ENCODE results near the gene TRIM8. TPM values are rescaled to one million over a fixed set of nuclear protein-coding genes. Genes with fewer than 3 reads are reported as not detected.

Gene TRIM8
- total and polyA plus RNA-seq, 2 of the 4 experiments (the other 2 are of a cell fraction) = 25.5 to 126 TPM

- peak overlapping the region; percentile 78 for H3K14ac ChIP-seq (replicated peaks; ENCODE audit: low read depth, low read length)
- no TSS peak for BruUV-seq (replicated peaks)
- intact Hi-C loops (cut with micrococcal nuclease) = loop anchor here (2.0 kb wide), 2 partner anchors 31 to 35 kb away; no protein-coding TSS in a partner anchor
- peaks cover 9 to 53% of the 10 kb centered on the region in 2 experiments; a peak in 3 of 4 replicates for H3K79me1 ChIP-seq (ENCODE audit: low read depth in 1 of 2, low read length in 2 of 2)
- H2AK5ac ChIP-seq (ENCODE audit: low read depth, low read length) = peak overlapping the region; percentile 83
- peaks cover 49% of the 10 kb centered on the region for H3K4me1 ChIP-seq (ENCODE audit: control insufficient read depth, insufficient read depth, low read length)
- H3K36me3 ChIP-seq (ENCODE audit: control insufficient read depth, insufficient read depth, low read length) = peaks cover 9% of the 10 kb centered on the region; the same call in 1 of the 2 replicates
- ChIA-PET POLR2A (ENCODE audit: unreplicated experiment) (no interaction called here), CTCF (interaction anchor here (0.7 to 2.9 kb wide), 6 partner anchors 11 to 42 kb away, joined by 3 to 14 read pairs (median 4); partner anchors contain the start of genes ARL3 and SFXN2)
- no peak for ATAC-seq (ENCODE audit: low read depth)
- peak overlapping the region; percentile 66 for H3K4ac ChIP-seq (ENCODE audit: low read depth, low read length)
- peak overlapping the region; percentile 73 for H3K9ac ChIP-seq (ENCODE audit: low read depth, low read length)
- WGBS, 2 experiments (ENCODE audit: extremely low coverage in 2 of 2, insufficient read length in 1 of 2) = 47% methylated on average over 4 of the region's 9 CpGs; no CpG with 5 or more reads in 1 of the 2 experiments
- H2BK20ac ChIP-seq (ENCODE audit: low read depth, low read length) = peak overlapping the region; percentile 84
- H4K5ac ChIP-seq (ENCODE audit: low read depth, low read length) = peak overlapping the region; percentile 89
- H3K4me3 ChIP-seq (ENCODE audit: insufficient read depth, low read depth, low read length) = no peak overlapping the region
- peak overlapping the region; percentile 79; the same call in 2 of the 3 replicates for H2BK15ac ChIP-seq (ENCODE audit: low read depth, low read length)
- peak overlapping the region; percentile 86 for H3K18ac ChIP-seq (ENCODE audit: low read depth, low read length)
- peak overlapping the region; percentile 78; the same call in 1 of the 2 replicates for H3K56ac ChIP-seq (ENCODE audit: extremely low read depth, insufficient read depth, low read length)
- peak overlapping the region; percentile 83 for H4K91ac ChIP-seq (ENCODE audit: insufficient read depth, low read depth, low read length)
- H2BK5ac ChIP-seq (ENCODE audit: low read depth, low read length, poor library complexity, severe bottlenecking) = peak overlapping the region; percentile 97
- H3K27ac ChIP-seq (ENCODE audit: insufficient read depth, low read length) = peak overlapping the region; percentile 99
- no peaks in the 10 kb centered on the region for H4K20me1 ChIP-seq (ENCODE audit: insufficient read depth, low read length)
- TF ChIP-seq BHLHE40 (IDR thresholded peaks at IDR 0.05; ENCODE audit: low read depth, low read length) = no peak
- H3K4me2 ChIP-seq (ENCODE audit: low read depth, low read length) = peak overlapping the region; percentile 76
- DNase-seq = no peak
- peak overlapping the region; percentile 82 for H3K23ac ChIP-seq (ENCODE audit: low read depth, low read length)
- in situ Hi-C loops (cut with MboI; ENCODE audit: low sequenced_read_pairs) = no loop called here
- H3K27me3 ChIP-seq (ENCODE audit: control insufficient read depth, insufficient read depth, low read length) = no peaks in the 10 kb centered on the region
- dilution Hi-C loops (cut with HindIII; ENCODE audit: low sequenced_read_pairs, unreplicated experiment) = no loop called here
- H3K9me3 ChIP-seq (ENCODE audit: control insufficient read depth, insufficient read depth, low read length) = no peaks in the 10 kb centered on the region
- peak overlapping the region; percentile 33 for H2AFZ ChIP-seq (replicated peaks; ENCODE audit: low read length, poor library complexity)
- H2BK120ac ChIP-seq (ENCODE audit: low read depth, low read length) = peak overlapping the region; percentile 85
- peak overlapping the region; percentile 73 for H2AK9ac ChIP-seq (replicated peaks; ENCODE audit: low read depth, low read length, poor library complexity)
- H3K9me1 ChIP-seq (ENCODE audit: insufficient read depth, low read length) = peaks cover 27% of the 10 kb centered on the region
- H4K8ac ChIP-seq (ENCODE audit: low read depth in 2 of 2, low read length in 2 of 2) = peak overlapping the region; percentile 22 to 83
Observed at GRCh38 chr10:102677331-102678067, 33.2 kb downstream of the TRIM8 start.
